SU-DHL-6 (cell line): ENCODE data around the gene EML2.

Source experiments
- H2AFZ ChIP-seq: fragments of 200-600 bp; sonication (generic); 2 replicates; pipeline ENCODE4 v1.6.1; 2014; ENCODE audit warnings: low read depth, mild to moderate bottlenecking, moderate library complexity, mixed read lengths, antibody characterized with exemption, low read length; ENCODE audit not compliant: severe bottlenecking
- H3F3A ChIP-seq: fragments of 200-600 bp; shearing (Covaris generic); 2 replicates; pipeline ENCODE4 v1.6.0; 2016; ENCODE audit warnings: antibody characterized with exemption, mild to moderate bottlenecking; ENCODE audit not compliant: insufficient read depth
- H3K27ac ChIP-seq: fragments of 200-600 bp; sonication (generic); 2 replicates; pipeline ENCODE4 v1.5.1; 2016; ENCODE audit warnings: low read depth, mild to moderate bottlenecking, low read length, moderate library complexity, mixed read lengths
- H3K27me3 ChIP-seq: fragments of 200-600 bp; sonication (generic), shearing (Covaris generic); 2 replicates; pipeline ENCODE4 v1.6.0; 2014; ENCODE audit warnings: mild to moderate bottlenecking, low read length
- H3K36me3 ChIP-seq: fragments of 200-600 bp; sonication (generic); 2 replicates; pipeline ENCODE4 v1.6.1; 2014; ENCODE audit warnings: mild to moderate bottlenecking, low read length, mixed read lengths
- H3K4me2 ChIP-seq: fragments of 300-600, 200-600 bp; shearing (Covaris generic), sonication (generic); 2 replicates; pipeline ENCODE4 v1.6.0; 2014; ENCODE audit warnings: low read length, low read depth, mild to moderate bottlenecking; ENCODE audit not compliant: poor library complexity, severe bottlenecking
- H3K4me3 ChIP-seq: fragments of 200-600 bp; sonication (generic); 2 replicates; pipeline ENCODE4 v1.5.1; 2014; ENCODE audit warnings: antibody characterized with exemption, low read length, mild to moderate bottlenecking, mixed read lengths; ENCODE audit not compliant: insufficient read depth, poor library complexity, severe bottlenecking
- H3K79me2 ChIP-seq: fragments of 200-600 bp; sonication (generic); 2 replicates; pipeline ENCODE4 v1.6.1; 2014; ENCODE audit warnings: mild to moderate bottlenecking, low read length, moderate library complexity; ENCODE audit not compliant: insufficient read depth
- H3K9ac ChIP-seq: fragments of 200-600 bp; sonication (generic); 2 replicates; pipeline ENCODE4 v1.7.0; 2014; ENCODE audit warnings: mild to moderate bottlenecking, low read length
- H3K9me2 ChIP-seq: fragments of 200-600 bp; sonication (generic); replicated peaks from 2 replicates; pipeline ENCODE4 v1.6.1; 2014; ENCODE audit warnings: low read length; ENCODE audit not compliant: insufficient read depth
- H3K9me3 ChIP-seq: fragments of 200-600 bp; sonication (generic); 2 replicates; pipeline ENCODE4 v1.6.1; 2014; ENCODE audit warnings: low read length, mixed read lengths; ENCODE audit not compliant: insufficient read depth
- H4K20me1 ChIP-seq: fragments of 200-600 bp; sonication (generic); 2 replicates; pipeline ENCODE4 v1.6.1; 2014; ENCODE audit warnings: low read depth, mild to moderate bottlenecking, antibody characterized with exemption, low read length, moderate library complexity, mixed read lengths
- EZH2phosphoT487 ChIP-seq: fragments of 200-600 bp; sonication (generic), shearing (Covaris generic); conservative IDR thresholded peaks from 2 replicates; pipeline ENCODE4 v1.6.1; 2018; ENCODE audit warnings: mild to moderate bottlenecking, antibody characterized with exemption, low read length, moderate library complexity, mixed read lengths
- TF ChIP-seq, protein P1 (sequence below): fragments of 200-600 bp; sonication (generic); IDR thresholded peaks from one replicate; pipeline ENCODE4 v1.5.1; 2017; ENCODE audit warnings: antibody characterized with exemption, mild to moderate bottlenecking, low read length, moderate library complexity; ENCODE audit not compliant: insufficient read depth, poor library complexity, severe bottlenecking

EML2 gene

DNA sequence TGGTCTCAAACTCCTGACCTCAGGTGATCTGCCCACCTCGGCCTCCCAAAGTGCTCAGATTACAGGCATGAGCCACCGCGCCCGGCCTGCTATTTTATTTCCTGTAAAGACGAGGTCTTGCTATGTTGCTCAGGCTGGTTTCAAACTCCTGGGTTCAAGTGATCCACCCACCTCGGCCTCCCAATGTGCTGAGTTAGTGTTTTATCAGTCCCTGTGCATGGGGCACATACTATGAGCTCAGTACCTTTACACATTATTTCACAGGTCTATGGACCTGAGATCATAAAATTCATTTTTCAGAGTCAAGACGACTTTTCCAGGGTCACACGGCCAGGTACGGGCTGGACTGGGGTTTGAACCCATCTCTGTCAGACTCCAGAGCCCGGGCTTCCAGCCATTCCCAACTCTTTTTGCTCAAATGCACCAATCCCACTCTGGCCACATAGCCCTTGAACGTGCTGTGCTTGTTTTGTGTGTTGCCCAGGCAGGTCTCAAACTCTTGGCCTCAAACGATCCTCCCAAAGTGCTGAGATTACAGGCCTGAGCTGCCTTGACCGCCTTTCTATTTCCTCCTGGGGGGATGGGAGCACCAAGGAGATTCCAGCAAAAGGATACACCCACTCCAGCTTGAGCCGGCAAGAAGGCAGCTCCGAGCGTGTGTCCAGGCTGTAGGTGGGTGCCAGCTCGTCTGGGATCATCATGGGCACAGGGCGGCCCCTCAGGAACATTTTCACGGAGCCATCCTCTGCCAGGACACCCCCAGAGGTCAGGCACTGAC, 1.1 kb downstream of the EML2 start:
- peak overlapping the region; percentile 59 for H3K4me2 ChIP-seq
- H3K27me3 ChIP-seq = no peaks in the 10 kb centered on the region
- H3K9me3 ChIP-seq = no peaks in the 10 kb centered on the region
- H3K9ac ChIP-seq = peak overlapping the region; percentile 67
- H3K36me3 ChIP-seq = no peaks in the 10 kb centered on the region
- no peak overlapping the region for H2AFZ ChIP-seq
- no peak overlapping the region for H3K27ac ChIP-seq
- peaks cover 9% of the 10 kb centered on the region; the same call in 1 of the 2 replicates for H3K79me2 ChIP-seq
- peak overlapping the region; percentile 62 for H3K4me3 ChIP-seq
- no peak for TF ChIP-seq EZH2phosphoT487
- TF ChIP-seq, protein P1, sequence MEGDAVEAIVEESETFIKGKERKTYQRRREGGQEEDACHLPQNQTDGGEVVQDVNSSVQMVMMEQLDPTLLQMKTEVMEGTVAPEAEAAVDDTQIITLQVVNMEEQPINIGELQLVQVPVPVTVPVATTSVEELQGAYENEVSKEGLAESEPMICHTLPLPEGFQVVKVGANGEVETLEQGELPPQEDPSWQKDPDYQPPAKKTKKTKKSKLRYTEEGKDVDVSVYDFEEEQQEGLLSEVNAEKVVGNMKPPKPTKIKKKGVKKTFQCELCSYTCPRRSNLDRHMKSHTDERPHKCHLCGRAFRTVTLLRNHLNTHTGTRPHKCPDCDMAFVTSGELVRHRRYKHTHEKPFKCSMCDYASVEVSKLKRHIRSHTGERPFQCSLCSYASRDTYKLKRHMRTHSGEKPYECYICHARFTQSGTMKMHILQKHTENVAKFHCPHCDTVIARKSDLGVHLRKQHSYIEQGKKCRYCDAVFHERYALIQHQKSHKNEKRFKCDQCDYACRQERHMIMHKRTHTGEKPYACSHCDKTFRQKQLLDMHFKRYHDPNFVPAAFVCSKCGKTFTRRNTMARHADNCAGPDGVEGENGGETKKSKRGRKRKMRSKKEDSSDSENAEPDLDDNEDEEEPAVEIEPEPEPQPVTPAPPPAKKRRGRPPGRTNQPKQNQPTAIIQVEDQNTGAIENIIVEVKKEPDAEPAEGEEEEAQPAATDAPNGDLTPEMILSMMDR = no peak
- no peaks in the 10 kb centered on the region for H3K9me2 ChIP-seq
- peaks cover 20% of the 10 kb centered on the region for H3F3A ChIP-seq
- no peaks in the 10 kb centered on the region for H4K20me1 ChIP-seq

- TF ChIP-seq EZH2phosphoT487 = no peak
- TF ChIP-seq, protein P1 = no peak
- H3K4me2 ChIP-seq = no peak overlapping the region
- peaks cover 9% of the 10 kb centered on the region; the same call in 1 of the 2 replicates for H3K79me2 ChIP-seq
- no peak overlapping the region for H3K9ac ChIP-seq
- no peaks in the 10 kb centered on the region for H3K9me2 ChIP-seq
- peaks cover 9% of the 10 kb centered on the region for H3F3A ChIP-seq
- H3K36me3 ChIP-seq = no peaks in the 10 kb centered on the region
- no peak overlapping the region for H3K27ac ChIP-seq
- no peaks in the 10 kb centered on the region for H4K20me1 ChIP-seq
- H3K9me3 ChIP-seq = no peaks in the 10 kb centered on the region
- H3K27me3 ChIP-seq = no peaks in the 10 kb centered on the region
- no peak overlapping the region for H3K4me3 ChIP-seq
- H2AFZ ChIP-seq = no peak overlapping the region
Observed at GRCh38 chr19:45636902-45637301, 2.3 kb downstream of the EML2 start.

DNA sequence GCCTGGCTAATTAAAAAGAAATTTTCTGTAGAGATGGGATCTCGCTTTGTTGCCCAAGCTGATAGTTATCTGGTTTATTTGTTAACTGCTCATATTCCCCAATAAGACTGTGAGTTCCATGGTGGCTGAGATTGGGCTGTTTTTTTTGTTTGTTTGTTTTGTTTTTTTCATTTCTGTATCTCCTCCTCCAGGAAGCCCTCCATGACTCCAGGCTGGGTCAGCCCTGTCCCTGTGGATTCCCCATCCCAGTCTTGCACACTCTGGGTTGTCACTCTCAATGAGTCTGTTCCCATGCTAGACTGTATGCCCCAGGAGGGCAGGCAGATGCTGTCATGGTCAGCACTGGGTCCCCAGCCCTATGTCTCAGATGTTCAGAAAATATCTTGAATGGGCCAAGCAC, 2.9 kb downstream of the EML2 start:
- TF ChIP-seq EZH2phosphoT487 = no peak
- TF ChIP-seq, protein P1 = no peak

More for the DNA sequence above, 2.9 kb downstream of the EML2 start:
- H3K36me3 ChIP-seq = no peaks in the 10 kb centered on the region
- H3K9me2 ChIP-seq = no peaks in the 10 kb centered on the region
- peaks cover 9% of the 10 kb centered on the region; the same call in 1 of the 2 replicates for H3K79me2 ChIP-seq
- no peak overlapping the region for H3K4me3 ChIP-seq
- H3F3A ChIP-seq = peaks cover 3% of the 10 kb centered on the region
- H3K27me3 ChIP-seq = no peaks in the 10 kb centered on the region
- H3K27ac ChIP-seq = no peak overlapping the region
- no peaks in the 10 kb centered on the region for H4K20me1 ChIP-seq
- H3K9me3 ChIP-seq = no peaks in the 10 kb centered on the region
- H3K4me2 ChIP-seq = no peak overlapping the region
- H3K9ac ChIP-seq = no peak overlapping the region
- no peak overlapping the region for H2AFZ ChIP-seq
